ENCODE measurements around the gene ZC3H12C. TPM values are rescaled to one million over a fixed set of nuclear protein-coding genes. Genes with fewer than 3 reads are reported as not detected.
A peak's percentile ranks its signal among the peaks of the same experiment; 100 is the strongest.

The ZC3H12C gene
- total RNA-seq, 2 donors from 2014 or later, result 0.02 to 0.54 TPM

- DNase-seq (ENCODE audit: low spot score in 2 of 2) (no peak), ATAC-seq (no peak)
- Mint-ChIP-seq H3K36me3 (no peaks in the 10 kb centered on the region), H3K9me3 (no peaks in the 10 kb centered on the region), H3K27ac (no peak overlapping the region)
These were observed 26.1 kb downstream of the ZC3H12C start for GRCh38 chr11:110119317-110119716.

GRCh38 chr11:110121204-110121603 is 28.0 kb downstream of the ZC3H12C start:
- Mint-ChIP-seq H3K27ac (no peak overlapping the region), H3K36me3 (no peaks in the 10 kb centered on the region), H3K9me3 (no peaks in the 10 kb centered on the region)
- ATAC-seq (no peak), DNase-seq (ENCODE audit: low spot score in 2 of 2) (no peak)

GRCh38 chr11:110123003-110123402 is 29.8 kb downstream of the ZC3H12C start:
- H3K9me3 Mint-ChIP-seq, result no peaks in the 10 kb centered on the region
- DNase-seq (ENCODE audit: low spot score in 2 of 2) (no peak), ATAC-seq (no peak)
- no peak overlapping the region for H3K27ac Mint-ChIP-seq
- H3K36me3 Mint-ChIP-seq, result no peaks in the 10 kb centered on the region

GRCh38 chr11:110124605-110125004 is 31.4 kb downstream of the ZC3H12C start:
- Mint-ChIP-seq H3K27ac (no peak overlapping the region), H3K9me3 (no peaks in the 10 kb centered on the region), H3K36me3 (no peaks in the 10 kb centered on the region)
- DNase-seq (ENCODE audit: low spot score in 2 of 2) (no peak), ATAC-seq (no peak)

- no peak for ATAC-seq
- Mint-ChIP-seq H3K27ac (no peak overlapping the region), H3K9me3 (no peaks in the 10 kb centered on the region), H3K36me3 (no peaks in the 10 kb centered on the region)
- no peak for DNase-seq (ENCODE audit: low spot score in 2 of 2)
These were observed 32.4 kb downstream of the ZC3H12C start for GRCh38 chr11:110125632-110126031.

GRCh38 chr11:110126936-110127335 is 33.7 kb downstream of the ZC3H12C start:
- ATAC-seq, result no peak
- H3K27ac Mint-ChIP-seq, result no peak overlapping the region
- no peak for DNase-seq (ENCODE audit: low spot score in 2 of 2)
- no peaks in the 10 kb centered on the region for H3K36me3 Mint-ChIP-seq
- no peaks in the 10 kb centered on the region for H3K9me3 Mint-ChIP-seq

GRCh38 chr11:110128161-110128560 is 35.0 kb downstream of the ZC3H12C start:
- Mint-ChIP-seq H3K27ac (no peak overlapping the region), H3K36me3 (no peaks in the 10 kb centered on the region), H3K9me3 (no peaks in the 10 kb centered on the region)
- ATAC-seq (no peak), DNase-seq (ENCODE audit: low spot score in 2 of 2) (no peak)

GRCh38 chr11:110130642-110131238 is 37.5 kb downstream of the ZC3H12C start:
- DNase-seq (ENCODE audit: low spot score in 2 of 2), result no peak
- H3K9me3 Mint-ChIP-seq, result no peaks in the 10 kb centered on the region

GRCh38 chr11:110131386-110132123 is 38.4 kb downstream of the ZC3H12C start:
- DNase-seq (ENCODE audit: low spot score in 2 of 2) (no peak), ATAC-seq (no peak)
- no peak overlapping the region for H3K27ac Mint-ChIP-seq
- H3K36me3 Mint-ChIP-seq, result no peaks in the 10 kb centered on the region
- no peaks in the 10 kb centered on the region for H3K9me3 Mint-ChIP-seq

More at GRCh38 chr11:110130642-110131238, 37.5 kb downstream of the ZC3H12C start:
- Mint-ChIP-seq H3K27ac (no peak overlapping the region), H3K36me3 (no peaks in the 10 kb centered on the region)
- no peak for ATAC-seq

GRCh38 chr11:110133160-110133559 is 40.0 kb downstream of the ZC3H12C start:
- DNase-seq (ENCODE audit: low spot score in 2 of 2), result no peak
- H3K27ac Mint-ChIP-seq, result no peak overlapping the region
- ATAC-seq, result no peak
- no peaks in the 10 kb centered on the region for H3K36me3 Mint-ChIP-seq
- no peaks in the 10 kb centered on the region for H3K9me3 Mint-ChIP-seq

- no peak for DNase-seq (ENCODE audit: low spot score in 2 of 2)
- no peaks in the 10 kb centered on the region for H3K9me3 Mint-ChIP-seq
- H3K36me3 Mint-ChIP-seq, result no peaks in the 10 kb centered on the region
- H3K27ac Mint-ChIP-seq, result no peak overlapping the region
- no peak for ATAC-seq
These were observed 40.9 kb downstream of the ZC3H12C start for GRCh38 chr11:110134110-110134509.

GRCh38 chr11:110141812-110142211 is 48.6 kb downstream of the ZC3H12C start:
- no peaks in the 10 kb centered on the region for H3K36me3 Mint-ChIP-seq

GRCh38 chr11:110147962-110148709 is 54.9 kb downstream of the ZC3H12C start:
- H3K36me3 Mint-ChIP-seq, result no peaks in the 10 kb centered on the region
- no peaks in the 10 kb centered on the region for H3K9me3 Mint-ChIP-seq
- no peak for ATAC-seq
- H3K27ac Mint-ChIP-seq, result no peak overlapping the region
- no peak for DNase-seq (ENCODE audit: low spot score in 2 of 2)

More at GRCh38 chr11:110141812-110142211, 48.6 kb downstream of the ZC3H12C start:
- ATAC-seq (no peak), DNase-seq (ENCODE audit: low spot score in 2 of 2) (no peak)
- Mint-ChIP-seq H3K9me3 (no peaks in the 10 kb centered on the region), H3K27ac (no peak overlapping the region)

GRCh38 chr11:110148775-110149744 is 55.9 kb downstream of the ZC3H12C start:
- ATAC-seq (peak; percentile 28 to 58), DNase-seq (ENCODE audit: low spot score in 2 of 2) (no peak)
- H3K36me3 Mint-ChIP-seq, result no peaks in the 10 kb centered on the region
- no peaks in the 10 kb centered on the region for H3K9me3 Mint-ChIP-seq
- no peak overlapping the region for H3K27ac Mint-ChIP-seq

GRCh38 chr11:110152199-110152598 is 59.0 kb downstream of the ZC3H12C start:
- H3K27ac Mint-ChIP-seq, result no peak overlapping the region
- ATAC-seq (peak in 1 of 2 donors; percentile 47), DNase-seq (ENCODE audit: low spot score in 2 of 2) (no peak)
- H3K36me3 Mint-ChIP-seq, result no peaks in the 10 kb centered on the region
- no peaks in the 10 kb centered on the region for H3K9me3 Mint-ChIP-seq

- DNase-seq (ENCODE audit: low spot score in 2 of 2) (no peak), ATAC-seq (no peak)
- H3K27ac Mint-ChIP-seq, result no peak overlapping the region
- H3K36me3 Mint-ChIP-seq, result no peaks in the 10 kb centered on the region
- no peaks in the 10 kb centered on the region for H3K9me3 Mint-ChIP-seq
These were observed 60.3 kb downstream of the ZC3H12C start for GRCh38 chr11:110153474-110153873.

Measured in activated naive CD4-positive, alpha-beta T cell treated with anti-CD3 and anti-CD28 coated beads, Interleukin-2, amount 50 U/mL, for 72 hours (primary cell).